ENCODE results near the gene CALHM2. TPM values are rescaled to one million over a fixed set of nuclear protein-coding genes. Genes with fewer than 3 reads are reported as not detected.

Gene CALHM2
- total RNA-seq, 4 donors from 2014 or later, result 8.6 to 33.8 (median 23.1) TPM

DNA sequence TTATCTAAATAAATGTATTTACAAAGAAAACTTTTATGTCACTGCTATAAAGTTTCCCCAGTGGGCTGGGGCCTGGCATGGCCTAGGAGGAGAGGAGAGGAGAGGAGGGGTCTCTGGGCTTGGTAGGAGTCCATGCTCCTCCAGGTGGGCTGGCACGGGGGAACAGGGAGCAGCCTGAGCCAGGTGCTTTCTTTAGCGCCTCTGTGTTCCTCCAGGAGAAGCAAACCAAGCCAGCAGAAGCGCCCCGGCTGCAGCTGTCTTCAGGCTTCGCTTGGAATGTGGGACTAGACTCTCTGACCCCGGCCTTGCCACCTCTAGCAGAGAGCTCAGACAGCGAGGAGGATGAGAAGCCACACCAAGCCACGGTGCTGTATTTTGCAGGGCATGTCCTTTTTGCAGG, 10.6 kb downstream of the CALHM2 start:
- H3K27me3 ChIP-seq, result no peaks in the 10 kb centered on the region
- H3K27ac ChIP-seq, result no peak overlapping the region
- no peak for TF ChIP-seq POLR2A (IDR thresholded peaks at IDR 0.05)
- TF ChIP-seq, protein P1, sequence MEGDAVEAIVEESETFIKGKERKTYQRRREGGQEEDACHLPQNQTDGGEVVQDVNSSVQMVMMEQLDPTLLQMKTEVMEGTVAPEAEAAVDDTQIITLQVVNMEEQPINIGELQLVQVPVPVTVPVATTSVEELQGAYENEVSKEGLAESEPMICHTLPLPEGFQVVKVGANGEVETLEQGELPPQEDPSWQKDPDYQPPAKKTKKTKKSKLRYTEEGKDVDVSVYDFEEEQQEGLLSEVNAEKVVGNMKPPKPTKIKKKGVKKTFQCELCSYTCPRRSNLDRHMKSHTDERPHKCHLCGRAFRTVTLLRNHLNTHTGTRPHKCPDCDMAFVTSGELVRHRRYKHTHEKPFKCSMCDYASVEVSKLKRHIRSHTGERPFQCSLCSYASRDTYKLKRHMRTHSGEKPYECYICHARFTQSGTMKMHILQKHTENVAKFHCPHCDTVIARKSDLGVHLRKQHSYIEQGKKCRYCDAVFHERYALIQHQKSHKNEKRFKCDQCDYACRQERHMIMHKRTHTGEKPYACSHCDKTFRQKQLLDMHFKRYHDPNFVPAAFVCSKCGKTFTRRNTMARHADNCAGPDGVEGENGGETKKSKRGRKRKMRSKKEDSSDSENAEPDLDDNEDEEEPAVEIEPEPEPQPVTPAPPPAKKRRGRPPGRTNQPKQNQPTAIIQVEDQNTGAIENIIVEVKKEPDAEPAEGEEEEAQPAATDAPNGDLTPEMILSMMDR (IDR thresholded peaks at IDR 0.05), result no peak
- H3K9me3 ChIP-seq, result no peaks in the 10 kb centered on the region
- no peak overlapping the region for H3K4me3 ChIP-seq
- peaks cover 0 to 4% (median 0%) of the 10 kb centered on the region in 4 donors for H3K4me1 ChIP-seq
- DNase-seq, result no peak
- peaks cover 0 to 88% (median 0%) of the 10 kb centered on the region in 3 donors for H3K36me3 ChIP-seq

GRCh38 chr10:103441206-103441605, 11.0 kb downstream of the CALHM2 start:
- H3K4me1 ChIP-seq, result peaks cover 0 to under 1% (median 0%) of the 10 kb centered on the region in 4 donors
- no peak overlapping the region for H3K4me3 ChIP-seq
- DNase-seq, result no peak
- no peak overlapping the region for H3K27ac ChIP-seq
- no peaks in the 10 kb centered on the region for H3K9me3 ChIP-seq
- no peaks in the 10 kb centered on the region for H3K27me3 ChIP-seq
- peaks cover 0 to 91% (median 0%) of the 10 kb centered on the region in 3 donors for H3K36me3 ChIP-seq
- TF ChIP-seq, protein P1 (IDR thresholded peaks at IDR 0.05), result no peak
- TF ChIP-seq POLR2A (IDR thresholded peaks at IDR 0.05), result no peak

DNA sequence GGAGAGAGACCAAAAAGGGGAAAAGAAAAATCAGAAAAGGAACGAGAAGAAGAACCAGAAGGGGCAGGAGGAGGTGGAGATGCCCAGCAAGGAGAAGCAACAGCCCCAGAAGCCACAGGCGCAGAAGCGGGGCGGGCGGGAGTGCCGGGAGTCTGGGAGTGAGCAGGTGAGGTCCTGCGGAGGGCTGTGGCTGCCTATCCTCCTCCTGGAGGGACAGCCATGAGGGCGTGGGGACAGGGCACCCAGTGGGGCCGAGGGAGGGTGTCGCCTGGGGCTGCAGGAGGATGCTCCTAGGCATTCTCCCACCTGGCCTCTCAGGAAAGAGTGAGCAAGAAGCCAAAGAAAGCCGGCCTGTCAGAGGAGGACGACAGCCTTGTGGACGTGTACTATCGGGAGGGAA, 11.8 kb downstream of the CALHM2 start:
- no peak overlapping the region for H3K27ac ChIP-seq
- peaks cover 0 to 90% (median 0%) of the 10 kb centered on the region in 3 donors for H3K36me3 ChIP-seq
- TF ChIP-seq, protein P1 (IDR thresholded peaks at IDR 0.05), result no peak
- no peak for TF ChIP-seq POLR2A (IDR thresholded peaks at IDR 0.05)
- no peaks in the 10 kb centered on the region for H3K9me3 ChIP-seq
- no peaks in the 10 kb centered on the region for H3K4me1 ChIP-seq
- no peaks in the 10 kb centered on the region for H3K27me3 ChIP-seq
- DNase-seq, result no peak
- no peak overlapping the region for H3K4me3 ChIP-seq

DNA sequence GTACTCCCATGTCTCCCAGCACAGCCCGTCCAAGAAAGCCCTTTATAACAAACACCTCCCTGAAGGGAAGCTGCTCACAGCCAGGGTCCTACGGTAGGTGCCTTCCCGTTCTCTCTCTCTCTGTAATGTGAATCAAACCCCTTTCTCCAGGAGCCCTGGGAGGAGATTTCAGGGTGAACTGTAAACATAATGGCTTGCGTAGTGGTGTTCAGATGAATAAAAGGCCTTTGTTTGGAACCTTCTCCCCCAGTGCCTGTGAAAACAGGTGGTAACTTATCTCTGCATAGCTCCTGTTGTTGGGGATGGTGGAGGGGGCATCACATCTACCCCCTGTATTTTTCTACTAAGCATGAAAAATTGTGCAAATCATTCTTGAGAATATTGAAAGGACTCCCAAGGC, 12.4 kb downstream of the CALHM2 start:
- Histone ChIP-seq H3K4me1 (no peaks in the 10 kb centered on the region), H3K4me3 (no peak overlapping the region), H3K27me3 (no peaks in the 10 kb centered on the region), H3K27ac (no peak overlapping the region), H3K9me3 (no peaks in the 10 kb centered on the region), H3K36me3 (peaks cover 0 to 91% (median 0%) of the 10 kb centered on the region in 3 donors)
- TF ChIP-seq, protein P1 (IDR thresholded peaks at IDR 0.05), result no peak
- TF ChIP-seq POLR2A (IDR thresholded peaks at IDR 0.05), result no peak
- no peak for DNase-seq

- Histone ChIP-seq H3K27me3 (no peaks in the 10 kb centered on the region), H3K4me1 (no peaks in the 10 kb centered on the region), H3K27ac (no peak overlapping the region), H3K9me3 (no peaks in the 10 kb centered on the region), H3K4me3 (no peak overlapping the region), H3K36me3 (peaks cover 0 to 63% (median 0%) of the 10 kb centered on the region in 3 donors)
- TF ChIP-seq, protein P1 (IDR thresholded peaks at IDR 0.05), result no peak
- TF ChIP-seq POLR2A (IDR thresholded peaks at IDR 0.05), result no peak
- DNase-seq, result no peak
Measured at GRCh38 chr10:103433858-103434257, 18.3 kb downstream of the CALHM2 start.

- no peaks in the 10 kb centered on the region for H3K27me3 ChIP-seq
- no peak for DNase-seq
- no peaks in the 10 kb centered on the region for H3K4me1 ChIP-seq
- peaks cover 0 to 61% (median 0%) of the 10 kb centered on the region in 3 donors for H3K36me3 ChIP-seq
- TF ChIP-seq, protein P1 (IDR thresholded peaks at IDR 0.05), result no peak
- TF ChIP-seq POLR2A (IDR thresholded peaks at IDR 0.05), result no peak
- H3K4me3 ChIP-seq, result no peak overlapping the region
- no peak overlapping the region for H3K27ac ChIP-seq
- H3K9me3 ChIP-seq, result no peaks in the 10 kb centered on the region
Measured at GRCh38 chr10:103431902-103432301, 20.3 kb downstream of the CALHM2 start.
